TTC549 (cell line): Measurements from ENCODE around the gene CATSPERZ.
"Not testable (repeated sequence)": the region's sequence is repeated elsewhere in the genome, so short reads cannot be mapped to it uniquely, and the experiment has no call there.

Source experiments
- FAIRE-seq: peaks from 2 replicates; lab custom pipeline; 2012; peaks lifted over from hg19 to GRCh38; lab: Jason Lieb, UNC

The CATSPERZ gene

DNA sequence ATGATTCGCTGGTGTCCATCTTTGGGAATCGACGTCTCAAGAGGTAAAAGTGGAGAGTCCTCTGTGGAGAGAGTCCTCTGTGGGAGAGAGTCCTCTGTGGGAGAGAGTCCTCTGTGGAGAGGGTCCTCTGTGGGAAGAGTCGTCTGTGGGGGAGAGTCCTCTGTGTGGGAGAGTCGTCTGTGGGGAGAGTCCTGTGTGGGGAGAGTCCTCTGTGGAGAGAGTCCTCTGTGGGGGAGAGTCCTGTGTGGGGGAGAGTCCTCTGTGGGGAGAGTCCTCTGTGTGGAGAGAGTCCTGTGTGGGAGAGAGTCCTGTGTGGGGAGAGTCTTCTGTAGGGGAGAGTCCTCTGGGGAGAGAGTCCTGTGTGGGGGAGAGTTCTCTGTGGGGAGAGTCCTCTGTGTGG lies 20.9 kb downstream of the CATSPERZ start:
- no peak for FAIRE-seq

DNA sequence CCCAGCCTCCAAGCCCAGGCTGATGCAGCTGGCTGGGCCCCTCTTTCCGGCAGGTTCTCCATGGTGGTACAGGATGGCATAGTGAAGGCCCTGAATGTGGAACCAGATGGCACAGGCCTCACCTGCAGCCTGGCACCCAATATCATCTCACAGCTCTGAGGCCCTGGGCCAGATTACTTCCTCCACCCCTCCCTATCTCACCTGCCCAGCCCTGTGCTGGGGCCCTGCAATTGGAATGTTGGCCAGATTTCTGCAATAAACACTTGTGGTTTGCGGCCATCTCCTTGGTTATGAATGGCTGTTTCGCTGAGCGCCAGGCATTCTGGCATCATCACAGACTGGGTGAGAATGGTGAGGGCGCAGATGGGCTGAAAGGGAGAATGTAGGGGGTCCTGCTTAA lies 21.4 kb downstream of the CATSPERZ start:
- no peak for FAIRE-seq

- FAIRE-seq = no peak
Observed at GRCh38 chr11:64322925-64323260, 22.7 kb downstream of the CATSPERZ start.

- FAIRE-seq = no peak
Observed at GRCh38 chr11:64323373-64323772, 23.2 kb downstream of the CATSPERZ start.

- FAIRE-seq = not testable (repeated sequence)
Observed at GRCh38 chr11:64323984-64324383, 23.8 kb downstream of the CATSPERZ start.

- no peak for FAIRE-seq
Observed at GRCh38 chr11:64324692-64325469, 24.7 kb downstream of the CATSPERZ start.

DNA sequence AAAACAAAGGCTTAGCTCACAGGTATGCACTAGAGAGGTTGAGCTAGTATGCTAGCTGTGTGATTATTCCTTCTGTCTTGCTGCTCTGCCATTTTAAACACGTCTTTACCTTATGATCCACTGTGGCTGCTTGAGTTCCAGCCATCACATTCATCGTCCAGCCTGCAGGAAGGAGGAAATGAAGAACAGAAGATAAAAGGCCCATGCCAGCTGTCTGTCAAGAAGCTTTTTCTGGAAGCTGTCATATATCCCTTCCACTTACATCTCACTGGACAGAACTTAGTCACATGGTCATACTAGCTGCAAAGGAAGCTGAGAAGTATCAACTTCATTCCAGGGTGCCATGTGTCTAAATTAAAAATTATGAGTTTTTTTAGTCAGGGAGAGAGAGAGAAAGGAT lies 27.2 kb downstream of the CATSPERZ start:
- no peak for FAIRE-seq

DNA sequence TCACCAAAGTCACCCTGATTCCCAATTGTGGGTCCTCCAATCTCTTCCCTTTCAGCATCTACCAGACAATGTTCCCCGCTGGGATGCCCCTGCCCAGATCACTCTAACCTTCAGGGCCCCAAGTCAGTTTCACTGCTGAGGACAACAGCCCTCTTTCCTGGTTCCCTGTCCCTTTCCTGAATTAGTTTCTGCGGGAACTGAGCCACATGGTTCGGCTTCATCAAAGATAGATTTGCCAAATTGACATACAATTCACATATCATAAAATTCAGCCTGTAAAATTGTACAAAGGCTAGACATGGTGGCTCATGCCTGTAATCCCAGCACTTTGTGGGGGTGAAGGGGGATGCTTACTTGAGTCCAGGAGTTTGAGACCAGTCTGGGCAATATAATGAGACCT lies 27.8 kb downstream of the CATSPERZ start:
- no peak for FAIRE-seq

DNA sequence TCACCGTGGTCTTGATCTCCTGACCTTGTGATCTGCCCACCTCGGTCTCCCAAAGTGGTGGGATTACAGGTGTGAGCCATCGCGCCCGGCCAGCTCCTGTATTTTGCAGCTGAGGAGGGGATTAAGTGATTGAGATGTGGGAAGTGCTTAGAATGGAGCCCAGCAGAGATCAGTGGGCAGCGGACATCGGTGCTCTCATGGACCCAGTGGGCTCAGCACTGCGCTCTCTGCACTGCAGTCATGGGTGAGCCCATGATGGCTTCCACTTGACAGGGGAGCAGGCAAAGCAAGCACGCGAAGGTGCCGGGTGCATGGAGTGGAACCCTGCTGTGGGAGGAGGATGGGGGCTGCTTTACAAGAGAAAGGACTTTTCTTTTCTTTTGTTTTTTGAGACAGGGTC lies 30.7 kb downstream of the CATSPERZ start:
- FAIRE-seq = no peak

DNA sequence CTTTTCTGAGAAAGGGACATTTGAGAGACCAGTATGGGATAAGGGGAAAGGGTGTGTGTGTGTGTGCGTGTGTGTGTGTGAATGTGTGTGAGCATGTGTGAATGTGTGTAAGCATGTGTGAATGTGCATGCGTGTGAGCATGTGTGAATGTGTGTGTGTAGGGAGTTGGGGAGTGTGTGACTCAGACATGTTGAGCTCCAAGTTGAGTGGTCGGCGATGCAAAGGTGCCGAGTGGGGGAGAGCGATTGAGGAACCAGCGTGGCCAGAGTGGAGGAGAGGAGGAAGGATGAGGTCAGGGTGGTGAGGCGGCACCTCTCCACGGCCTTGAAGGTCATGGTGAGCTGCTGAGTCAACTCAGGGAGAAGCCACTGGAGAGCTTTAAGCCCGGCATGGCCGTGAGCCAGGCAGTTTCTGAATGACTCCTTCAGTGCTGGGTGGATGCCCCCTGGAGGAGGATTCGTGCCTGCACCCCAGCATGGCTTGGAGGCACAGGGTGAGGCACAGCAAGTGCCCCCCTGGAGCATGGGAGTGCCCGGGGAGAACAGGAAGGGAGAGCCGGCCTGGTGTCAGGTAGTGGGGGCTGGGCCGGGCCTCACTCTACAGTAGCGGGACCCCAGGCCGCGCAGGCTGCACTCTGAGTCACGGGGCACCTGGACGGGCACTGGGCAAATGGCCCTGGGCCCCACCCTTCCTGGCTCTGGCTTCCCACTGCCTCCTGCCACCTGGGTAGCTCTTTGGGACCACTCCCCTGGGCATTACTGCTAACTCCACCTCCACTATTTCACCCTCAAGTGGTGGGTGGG lies 31.6 kb downstream of the CATSPERZ start:
- FAIRE-seq = no peak

- FAIRE-seq = no peak
Observed at GRCh38 chr11:64333556-64333955, 33.4 kb downstream of the CATSPERZ start.

DNA sequence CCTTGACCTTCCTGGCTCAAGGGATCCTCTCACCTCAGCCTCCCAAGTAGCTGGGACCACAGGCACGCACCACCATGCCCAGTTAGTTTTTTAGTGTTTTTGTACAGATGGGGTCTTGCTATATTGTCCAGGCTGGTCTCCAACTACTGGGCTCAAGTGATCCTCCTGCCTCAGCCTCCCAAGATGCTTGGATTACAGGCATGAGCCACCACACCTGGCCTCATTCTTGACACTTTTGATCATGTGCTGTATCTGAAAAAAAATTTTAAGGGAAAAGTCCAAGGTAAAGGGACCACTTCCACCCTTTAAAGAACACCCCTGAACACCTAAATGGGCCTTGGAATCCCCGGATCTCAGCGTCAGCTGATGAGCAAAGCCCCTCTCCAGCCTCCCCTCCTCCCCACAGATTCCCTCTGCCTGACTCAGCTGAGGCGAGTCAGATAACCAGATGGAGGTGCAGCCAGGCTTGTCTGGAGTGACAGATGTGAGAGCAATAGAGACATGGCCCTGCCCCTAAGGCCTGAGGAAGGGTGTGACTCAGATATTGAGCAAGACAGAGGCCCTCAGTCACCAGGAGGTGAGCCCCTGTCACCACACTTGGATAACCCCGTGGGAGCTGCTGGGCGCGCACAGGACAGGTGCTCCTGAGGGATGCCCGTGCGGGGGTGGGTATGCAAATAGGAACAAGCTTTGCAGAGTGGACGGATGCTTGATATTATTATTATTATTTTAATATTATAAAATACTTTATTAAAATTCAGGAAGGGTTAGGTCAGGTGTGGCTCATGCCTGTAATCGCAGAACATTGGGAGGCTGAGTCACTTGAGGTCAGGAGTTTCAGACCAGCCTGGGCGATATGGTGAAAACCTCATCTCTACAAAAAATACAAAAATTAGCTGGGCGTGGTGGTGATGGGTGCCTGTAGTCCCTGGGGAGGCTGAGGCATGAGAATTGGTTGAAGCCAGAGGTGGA lies 34.9 kb downstream of the CATSPERZ start:
- no peak for FAIRE-seq

DNA sequence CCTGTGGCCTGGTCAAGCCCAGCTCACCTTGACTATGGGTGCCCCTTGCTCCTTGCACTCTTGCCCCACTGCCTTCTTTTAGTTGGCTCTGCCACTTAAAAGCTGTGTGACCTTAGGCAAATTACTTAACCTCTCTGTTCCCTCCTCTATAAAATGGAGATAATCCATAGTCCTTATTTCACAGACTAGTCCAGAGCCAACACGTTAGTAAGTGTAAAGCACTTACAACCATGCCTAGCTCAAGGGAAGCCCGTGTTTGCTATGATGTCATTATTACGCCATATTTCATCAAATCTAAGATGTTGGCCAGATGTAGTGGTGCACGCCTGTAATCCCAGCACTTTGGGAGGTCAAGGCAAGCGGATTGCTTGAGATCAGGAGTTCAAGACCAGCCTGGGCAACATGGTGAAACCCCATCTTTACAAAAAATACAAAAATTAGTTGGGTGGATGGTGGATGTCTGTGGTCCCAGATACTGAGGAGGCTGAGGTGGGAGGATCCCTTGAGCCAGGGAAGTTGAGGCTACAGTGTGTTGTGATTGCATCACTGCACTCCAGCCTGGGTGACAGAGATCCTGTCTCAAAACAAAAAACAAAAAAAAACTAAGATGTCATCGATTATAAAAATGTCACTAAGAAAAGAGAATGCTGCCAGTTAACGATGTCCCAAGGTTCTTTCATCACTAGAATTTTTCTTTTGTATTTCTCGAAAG lies 37.5 kb downstream of the CATSPERZ start:
- FAIRE-seq = no peak

DNA sequence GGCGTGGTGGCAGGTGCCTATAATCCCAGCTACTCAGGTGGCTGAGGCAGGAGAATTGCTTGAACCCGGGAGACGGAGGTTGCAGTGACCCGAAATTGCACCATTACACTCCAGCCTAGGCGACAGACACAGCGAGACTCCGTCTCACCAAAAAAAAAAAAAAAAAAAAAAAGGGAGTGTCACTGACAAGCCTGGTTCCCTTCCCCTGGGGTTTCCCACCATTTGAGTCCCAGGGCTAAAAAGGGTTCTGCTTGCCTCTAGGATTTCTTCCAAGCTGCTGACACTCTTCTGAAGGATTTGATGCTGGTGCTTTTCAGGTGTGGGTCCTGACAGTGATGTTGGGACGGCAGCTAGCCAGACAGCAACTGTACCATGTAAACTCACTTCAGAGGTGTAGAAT lies 38.6 kb downstream of the CATSPERZ start:
- FAIRE-seq = no peak

DNA sequence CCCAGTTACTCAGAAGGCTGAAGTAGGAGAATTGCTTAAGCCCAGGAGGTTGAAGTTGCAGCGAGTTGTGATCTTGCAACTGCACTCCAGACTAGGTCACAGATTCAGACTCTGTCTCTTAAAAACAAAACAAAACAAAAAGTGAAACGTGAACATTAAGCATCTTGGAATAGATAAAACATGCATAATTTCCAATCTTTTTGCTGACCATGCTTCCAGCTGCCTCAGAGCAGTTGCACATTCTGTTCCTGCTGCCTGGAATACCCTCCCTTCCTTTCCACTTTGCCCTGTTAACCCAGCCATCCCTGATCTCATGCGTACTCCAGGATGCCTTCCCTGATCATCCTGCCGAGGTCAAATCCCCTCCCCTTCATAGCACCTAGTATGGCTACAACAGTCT lies 39.1 kb downstream of the CATSPERZ start:
- FAIRE-seq = no peak

- no peak for FAIRE-seq
Observed at GRCh38 chr11:64339754-64340408, 39.7 kb downstream of the CATSPERZ start, which contains the start of gene CCDC88B. TSS of gene CCDC88B (plus strand) at chr11:64340204. CDS start at chr11:64340267, 63 bp downstream.

- FAIRE-seq = no peak
Observed at GRCh38 chr11:64340671-64341335, 40.6 kb downstream of the CATSPERZ start.

GRCh38 chr11:64341429-64341828 lies 41.3 kb downstream of the CATSPERZ start:
- no peak for FAIRE-seq

GRCh38 chr11:64341851-64342791 lies 42.0 kb downstream of the CATSPERZ start:
- no peak for FAIRE-seq
